SU-DHL-6 (cell line): ENCODE data around the gene P4HB.

Experiments used
- H2AFZ ChIP-seq: fragments of 200-600 bp; sonication (generic); 2 replicates; pipeline ENCODE4 v1.6.1; 2014; ENCODE audit warnings: low read depth, mild to moderate bottlenecking, moderate library complexity, mixed read lengths, antibody characterized with exemption, low read length; ENCODE audit not compliant: severe bottlenecking
- H3F3A ChIP-seq: fragments of 200-600 bp; shearing (Covaris generic); 2 replicates; pipeline ENCODE4 v1.6.0; 2016; ENCODE audit warnings: antibody characterized with exemption, mild to moderate bottlenecking; ENCODE audit not compliant: insufficient read depth
- H3K27ac ChIP-seq: fragments of 200-600 bp; sonication (generic); 2 replicates; pipeline ENCODE4 v1.5.1; 2016; ENCODE audit warnings: low read depth, mild to moderate bottlenecking, low read length, moderate library complexity, mixed read lengths
- H3K27me3 ChIP-seq: fragments of 200-600 bp; sonication (generic), shearing (Covaris generic); 2 replicates; pipeline ENCODE4 v1.6.0; 2014; ENCODE audit warnings: mild to moderate bottlenecking, low read length
- H3K36me3 ChIP-seq: fragments of 200-600 bp; sonication (generic); 2 replicates; pipeline ENCODE4 v1.6.1; 2014; ENCODE audit warnings: mild to moderate bottlenecking, low read length, mixed read lengths
- H3K4me2 ChIP-seq: fragments of 300-600, 200-600 bp; shearing (Covaris generic), sonication (generic); 2 replicates; pipeline ENCODE4 v1.6.0; 2014; ENCODE audit warnings: low read length, low read depth, mild to moderate bottlenecking; ENCODE audit not compliant: poor library complexity, severe bottlenecking
- H3K4me3 ChIP-seq: fragments of 200-600 bp; sonication (generic); 2 replicates; pipeline ENCODE4 v1.5.1; 2014; ENCODE audit warnings: antibody characterized with exemption, low read length, mild to moderate bottlenecking, mixed read lengths; ENCODE audit not compliant: insufficient read depth, poor library complexity, severe bottlenecking
- H3K79me2 ChIP-seq: fragments of 200-600 bp; sonication (generic); 2 replicates; pipeline ENCODE4 v1.6.1; 2014; ENCODE audit warnings: mild to moderate bottlenecking, low read length, moderate library complexity; ENCODE audit not compliant: insufficient read depth
- H3K9ac ChIP-seq: fragments of 200-600 bp; sonication (generic); 2 replicates; pipeline ENCODE4 v1.7.0; 2014; ENCODE audit warnings: mild to moderate bottlenecking, low read length
- H3K9me2 ChIP-seq: fragments of 200-600 bp; sonication (generic); replicated peaks from 2 replicates; pipeline ENCODE4 v1.6.1; 2014; ENCODE audit warnings: low read length; ENCODE audit not compliant: insufficient read depth
- H3K9me3 ChIP-seq: fragments of 200-600 bp; sonication (generic); 2 replicates; pipeline ENCODE4 v1.6.1; 2014; ENCODE audit warnings: low read length, mixed read lengths; ENCODE audit not compliant: insufficient read depth
- H4K20me1 ChIP-seq: fragments of 200-600 bp; sonication (generic); 2 replicates; pipeline ENCODE4 v1.6.1; 2014; ENCODE audit warnings: low read depth, mild to moderate bottlenecking, antibody characterized with exemption, low read length, moderate library complexity, mixed read lengths
- CTCF ChIP-seq: fragments of 200-600 bp; sonication (generic); IDR thresholded peaks from one replicate; pipeline ENCODE4 v1.5.1; 2017; ENCODE audit warnings: antibody characterized with exemption, mild to moderate bottlenecking, low read length, moderate library complexity; ENCODE audit not compliant: insufficient read depth, poor library complexity, severe bottlenecking
- EZH2phosphoT487 ChIP-seq: fragments of 200-600 bp; sonication (generic), shearing (Covaris generic); conservative IDR thresholded peaks from 2 replicates; pipeline ENCODE4 v1.6.1; 2018; ENCODE audit warnings: mild to moderate bottlenecking, antibody characterized with exemption, low read length, moderate library complexity, mixed read lengths

P4HB gene

DNA sequence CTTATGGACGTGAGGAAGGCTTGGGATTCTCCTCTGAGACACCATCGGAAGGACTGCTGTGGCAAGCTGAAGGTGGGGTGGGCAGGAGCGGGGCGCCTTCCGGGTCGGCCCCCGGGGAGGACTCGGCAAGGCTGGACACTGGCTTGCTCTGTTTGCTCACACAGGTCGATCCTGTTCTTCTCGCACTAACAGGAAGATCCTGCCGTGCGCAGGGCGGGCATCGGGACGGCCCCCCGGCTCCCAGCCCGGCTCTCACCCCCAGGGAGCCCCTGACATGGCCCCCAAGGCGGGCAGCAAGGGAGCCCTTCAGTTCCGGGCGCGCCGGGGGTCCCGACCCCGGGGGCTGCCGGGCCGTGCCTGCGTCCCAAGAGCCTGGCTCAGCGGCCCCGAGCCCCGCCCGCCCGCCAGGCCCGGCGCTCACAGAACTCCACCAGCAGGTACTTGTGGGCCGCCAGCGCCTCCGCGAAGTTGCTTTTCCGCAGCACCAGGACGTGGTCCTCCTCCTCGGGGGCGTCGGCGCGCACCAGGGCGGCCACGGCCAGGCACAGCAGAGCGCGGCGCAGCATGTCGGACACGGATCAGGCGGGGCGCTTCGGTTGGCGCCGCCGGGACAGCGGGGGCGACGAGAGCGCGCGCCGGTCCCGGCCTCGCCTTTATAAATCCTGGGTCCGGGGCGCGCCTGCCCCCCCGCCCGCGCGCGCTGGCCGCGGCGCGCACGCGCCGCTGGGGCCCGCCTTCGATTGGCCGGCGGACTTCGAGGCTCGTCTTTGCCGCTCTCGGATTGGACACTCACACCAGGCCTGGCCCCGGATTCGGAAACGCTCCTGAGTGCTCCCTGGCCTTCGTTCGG is at the start of gene P4HB:
TSS of gene P4HB (minus strand) at position 630 of the 850 bp plus-strand sequence. CDS start at position 566, 64 bp downstream.
- Histone ChIP-seq H3K4me3 (peak within 1 kb of the TSS; percentile 87), H3K79me2 (peaks cover 59% of the 10 kb centered on the region), H2AFZ (no peak within 1 kb of the TSS), H3K9ac (peak within 1 kb of the TSS; percentile 92), H3K27me3 (no peaks in the 10 kb centered on the region), H3K4me2 (peak within 1 kb of the TSS; percentile 85), H4K20me1 (0 out of 2 replicates have a peak, but pooled peaks cover 3% of the 10 kb centered on the region), H3K9me3 (no peaks in the 10 kb centered on the region), H3K27ac (peak within 1 kb of the TSS; percentile 54), H3F3A (peaks cover 4% of the 10 kb centered on the region; the same call in 1 of the 2 replicates), H3K36me3 (peaks cover 5% of the 10 kb centered on the region), H3K9me2 (no peaks in the 10 kb centered on the region)
- TF ChIP-seq CTCF (no peak), EZH2phosphoT487 (no peak)

DNA sequence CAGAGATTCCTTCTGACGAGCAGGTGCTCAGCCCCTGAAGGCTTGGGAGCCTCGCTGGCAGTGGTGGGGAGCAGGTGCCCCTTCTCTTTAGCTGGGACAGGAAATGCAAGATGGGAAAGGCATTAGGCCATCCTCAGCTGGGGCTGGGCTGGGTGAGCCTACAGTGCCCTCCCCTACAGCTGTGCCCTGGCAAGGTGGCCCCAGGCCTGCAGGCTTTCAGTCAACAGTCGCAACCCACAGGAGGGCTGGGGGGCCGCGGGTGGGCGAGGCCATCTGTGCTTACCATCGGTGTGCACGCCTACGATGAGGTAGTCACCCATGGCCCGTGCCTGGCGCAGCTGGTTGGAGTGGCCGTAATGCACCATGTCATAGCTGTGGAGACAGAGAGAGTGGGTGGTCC is 48.9 kb upstream of the P4HB start:
- H3K27me3 ChIP-seq: no peaks in the 10 kb centered on the region
- H4K20me1 ChIP-seq: no peaks in the 10 kb centered on the region
- TF ChIP-seq CTCF (no peak), EZH2phosphoT487 (no peak)
- H3K9me2 ChIP-seq: no peaks in the 10 kb centered on the region
- peaks cover 5% of the 10 kb centered on the region; the same call in 1 of the 2 replicates for H3F3A ChIP-seq
- no peak overlapping the region for H3K9ac ChIP-seq
- H3K27ac ChIP-seq: no peak overlapping the region
- no peak overlapping the region for H3K4me2 ChIP-seq
- peaks cover 4% of the 10 kb centered on the region; the same call in 1 of the 2 replicates for H3K79me2 ChIP-seq
- H3K9me3 ChIP-seq: no peaks in the 10 kb centered on the region
- H3K36me3 ChIP-seq: no peaks in the 10 kb centered on the region
- no peak overlapping the region for H2AFZ ChIP-seq
- H3K4me3 ChIP-seq: no peak overlapping the region

GRCh38 chr17:81908793-81909192 is 48.5 kb upstream of the P4HB start:
- peaks cover 5% of the 10 kb centered on the region; the same call in 1 of the 2 replicates for H3F3A ChIP-seq
- no peak for TF ChIP-seq CTCF
- no peak for TF ChIP-seq EZH2phosphoT487
- no peaks in the 10 kb centered on the region for H3K9me2 ChIP-seq
- no peak overlapping the region for H3K27ac ChIP-seq
- peaks cover 4% of the 10 kb centered on the region; the same call in 1 of the 2 replicates for H3K79me2 ChIP-seq
- H3K4me3 ChIP-seq: no peak overlapping the region
- no peaks in the 10 kb centered on the region for H3K27me3 ChIP-seq
- H3K36me3 ChIP-seq: no peaks in the 10 kb centered on the region
- no peaks in the 10 kb centered on the region for H3K9me3 ChIP-seq
- no peaks in the 10 kb centered on the region for H4K20me1 ChIP-seq
- no peak overlapping the region for H2AFZ ChIP-seq
- no peak overlapping the region for H3K4me2 ChIP-seq
- H3K9ac ChIP-seq: no peak overlapping the region
